GM21717 (cell line): ENCODE data around the gene LLGL2.
"Not testable (repeated sequence)": the region's sequence is repeated elsewhere in the genome, so short reads cannot be mapped to it uniquely, and the experiment has no call there.

Experiments used
- ATAC-seq: cut with Tn5 transposase; IDR thresholded peaks from one replicate; pipeline ENCODE4 v1.9.1; 2021; ENCODE audit warnings: mild to moderate bottlenecking, moderate library complexity; ENCODE audit not compliant: unreplicated experiment

LLGL2 gene, protein sequence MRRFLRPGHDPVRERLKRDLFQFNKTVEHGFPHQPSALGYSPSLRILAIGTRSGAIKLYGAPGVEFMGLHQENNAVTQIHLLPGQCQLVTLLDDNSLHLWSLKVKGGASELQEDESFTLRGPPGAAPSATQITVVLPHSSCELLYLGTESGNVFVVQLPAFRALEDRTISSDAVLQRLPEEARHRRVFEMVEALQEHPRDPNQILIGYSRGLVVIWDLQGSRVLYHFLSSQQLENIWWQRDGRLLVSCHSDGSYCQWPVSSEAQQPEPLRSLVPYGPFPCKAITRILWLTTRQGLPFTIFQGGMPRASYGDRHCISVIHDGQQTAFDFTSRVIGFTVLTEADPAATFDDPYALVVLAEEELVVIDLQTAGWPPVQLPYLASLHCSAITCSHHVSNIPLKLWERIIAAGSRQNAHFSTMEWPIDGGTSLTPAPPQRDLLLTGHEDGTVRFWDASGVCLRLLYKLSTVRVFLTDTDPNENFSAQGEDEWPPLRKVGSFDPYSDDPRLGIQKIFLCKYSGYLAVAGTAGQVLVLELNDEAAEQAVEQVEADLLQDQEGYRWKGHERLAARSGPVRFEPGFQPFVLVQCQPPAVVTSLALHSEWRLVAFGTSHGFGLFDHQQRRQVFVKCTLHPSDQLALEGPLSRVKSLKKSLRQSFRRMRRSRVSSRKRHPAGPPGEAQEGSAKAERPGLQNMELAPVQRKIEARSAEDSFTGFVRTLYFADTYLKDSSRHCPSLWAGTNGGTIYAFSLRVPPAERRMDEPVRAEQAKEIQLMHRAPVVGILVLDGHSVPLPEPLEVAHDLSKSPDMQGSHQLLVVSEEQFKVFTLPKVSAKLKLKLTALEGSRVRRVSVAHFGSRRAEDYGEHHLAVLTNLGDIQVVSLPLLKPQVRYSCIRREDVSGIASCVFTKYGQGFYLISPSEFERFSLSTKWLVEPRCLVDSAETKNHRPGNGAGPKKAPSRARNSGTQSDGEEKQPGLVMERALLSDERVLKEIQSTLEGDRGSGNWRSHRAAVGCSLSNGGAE

GRCh38 chr17:75524970-75525805 lies at the start of gene LLGL2:
Gene LLGL2 (plus strand): TSS chr17:75525697. CDS start chr17:75543427, 17,730 bp downstream.
- ATAC-seq = peak; percentile 66

DNA sequence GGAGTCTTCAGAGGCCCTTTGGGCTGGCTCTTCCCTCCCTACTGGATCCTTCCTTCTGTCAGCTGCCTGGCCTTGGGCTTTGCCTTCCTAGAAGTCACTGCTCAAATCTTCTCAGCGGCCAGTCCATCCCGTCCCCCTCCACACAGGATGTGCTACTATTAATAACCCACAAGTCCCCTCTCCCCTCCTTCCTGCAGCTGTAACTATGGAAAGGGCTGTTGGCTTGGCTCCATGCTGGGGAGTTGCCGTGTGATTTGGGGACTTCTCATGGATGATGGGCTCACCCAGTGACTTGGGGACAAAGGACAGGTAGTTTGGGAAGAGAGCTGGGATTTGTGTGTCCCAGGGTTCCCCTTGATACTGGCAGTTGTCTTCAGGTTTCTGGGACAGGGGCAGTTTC lies 49.6 kb upstream of the LLGL2 start:
- ATAC-seq = no peak

DNA sequence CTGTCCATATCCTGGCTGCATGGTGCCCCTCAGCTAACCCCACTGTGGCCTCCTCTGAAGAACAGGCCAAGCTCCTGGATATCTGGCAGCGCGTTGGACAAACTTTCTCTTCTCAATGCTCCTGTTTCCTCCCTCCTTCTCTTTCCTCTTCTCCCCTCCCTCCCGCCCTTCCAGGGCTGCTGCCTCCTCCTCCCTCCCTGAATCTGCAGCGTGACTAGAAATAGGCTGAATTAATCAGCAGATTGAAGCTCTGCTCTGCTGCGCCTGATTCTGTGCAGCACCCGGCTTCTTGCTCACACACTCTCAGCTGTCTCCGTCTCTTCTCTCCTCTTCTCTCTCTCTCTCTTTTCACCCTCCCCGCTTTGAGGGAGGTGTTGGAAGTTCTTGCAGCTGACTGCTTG lies 49.2 kb upstream of the LLGL2 start:
- ATAC-seq = no peak

GRCh38 chr17:75476752-75477489 lies 48.6 kb upstream of the LLGL2 start:
- ATAC-seq = no peak

DNA sequence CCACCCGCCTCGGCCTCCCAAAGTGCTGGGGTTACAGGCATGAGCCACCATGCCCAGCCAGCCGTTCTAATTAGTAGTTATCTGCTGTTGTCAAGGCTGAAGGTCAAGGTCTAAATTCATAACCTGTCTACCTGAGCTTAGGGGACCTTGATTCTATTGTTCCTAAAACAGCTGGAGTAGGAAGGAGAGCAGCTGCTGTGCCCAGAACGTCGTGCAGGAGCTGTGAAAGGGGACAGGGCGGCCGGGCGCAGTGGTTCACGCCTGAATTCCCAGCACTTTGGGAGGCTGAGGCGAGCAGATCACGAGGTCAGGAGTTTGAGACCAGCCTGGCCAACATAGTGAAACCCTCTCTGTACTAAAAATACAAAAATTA lies 48.0 kb upstream of the LLGL2 start:
- ATAC-seq = not testable (repeated sequence)

DNA sequence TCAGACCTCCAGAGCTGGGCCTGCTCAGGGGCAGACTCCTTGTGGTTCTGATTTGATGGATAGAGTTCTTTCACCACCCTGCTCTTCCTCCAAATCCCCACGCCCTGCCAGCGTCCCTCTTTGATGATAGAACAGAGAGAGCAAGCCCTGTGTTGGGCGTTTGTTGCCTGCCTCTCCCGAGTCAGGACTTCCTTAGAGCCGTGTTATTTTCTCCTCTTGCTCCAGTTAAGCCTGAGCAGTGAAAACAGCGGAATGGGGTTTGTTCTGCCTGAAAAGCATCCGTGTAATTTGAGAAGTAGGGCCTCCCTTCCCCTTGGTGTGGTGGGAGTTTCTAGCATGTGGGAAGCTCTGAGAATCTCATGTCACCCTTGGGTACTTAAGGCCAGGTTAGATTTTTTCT lies 47.0 kb upstream of the LLGL2 start:
- no peak for ATAC-seq

DNA sequence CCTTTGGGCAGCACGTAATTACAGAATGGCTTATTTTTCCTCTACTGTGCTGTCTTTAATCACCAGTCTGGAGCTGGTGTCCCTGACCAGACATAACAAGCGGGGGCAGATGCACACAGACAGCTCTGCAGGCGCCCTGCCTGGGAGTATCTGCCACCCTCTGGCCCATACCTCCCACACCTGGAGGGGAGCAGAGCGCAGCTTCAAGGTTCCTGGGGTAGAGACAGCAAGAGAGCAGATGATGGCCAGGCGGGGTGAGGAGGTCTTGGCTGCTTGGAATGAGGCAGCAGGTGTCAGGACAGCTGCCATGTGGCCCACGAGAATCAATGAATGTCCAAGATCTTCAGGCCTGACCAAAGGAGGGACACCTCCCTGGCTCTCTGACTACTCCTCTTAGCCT lies 45.2 kb upstream of the LLGL2 start:
- no peak for ATAC-seq

GRCh38 chr17:75481194-75482068 lies 44.1 kb upstream of the LLGL2 start:
- ATAC-seq = no peak

DNA sequence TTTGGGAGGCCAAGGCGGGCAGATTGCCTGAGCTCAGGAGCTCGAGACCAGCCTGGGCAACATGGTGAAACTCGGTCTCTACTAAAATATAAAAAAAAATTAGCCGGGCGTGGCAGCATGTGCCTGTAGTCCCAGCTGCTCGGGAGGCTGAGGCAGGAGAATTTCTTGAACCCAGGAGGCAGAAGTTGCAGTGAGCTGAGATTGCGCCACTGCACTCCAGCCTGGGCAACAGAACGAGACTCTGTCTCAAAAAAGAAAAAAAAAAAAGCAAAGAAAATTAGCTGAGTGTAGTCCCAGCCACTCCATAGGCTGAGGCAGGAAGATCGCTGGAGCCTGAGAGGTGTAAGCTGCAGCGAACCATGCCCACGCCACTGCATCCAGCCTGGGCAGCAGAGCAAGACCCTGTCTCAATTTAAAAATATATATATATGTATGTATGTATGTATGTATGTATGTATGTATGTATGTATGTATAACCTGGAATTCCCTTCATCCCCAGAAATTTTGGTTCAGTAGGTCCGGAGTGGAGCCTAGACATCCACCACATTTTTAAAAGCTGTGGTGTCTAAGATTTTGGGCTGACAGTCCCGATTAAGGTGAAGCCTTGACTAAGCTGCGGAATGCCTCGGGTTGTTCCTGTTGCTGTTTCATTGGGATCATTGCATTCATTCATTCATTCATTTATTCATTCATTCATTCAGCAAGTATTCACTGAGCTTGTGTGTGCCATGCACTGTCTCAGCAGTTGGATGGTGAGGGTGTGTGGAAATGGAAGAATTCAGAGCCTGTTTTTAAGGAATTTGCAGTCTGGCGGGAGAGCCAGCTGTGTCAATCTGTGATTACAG lies 43.2 kb upstream of the LLGL2 start:
- no peak for ATAC-seq

DNA sequence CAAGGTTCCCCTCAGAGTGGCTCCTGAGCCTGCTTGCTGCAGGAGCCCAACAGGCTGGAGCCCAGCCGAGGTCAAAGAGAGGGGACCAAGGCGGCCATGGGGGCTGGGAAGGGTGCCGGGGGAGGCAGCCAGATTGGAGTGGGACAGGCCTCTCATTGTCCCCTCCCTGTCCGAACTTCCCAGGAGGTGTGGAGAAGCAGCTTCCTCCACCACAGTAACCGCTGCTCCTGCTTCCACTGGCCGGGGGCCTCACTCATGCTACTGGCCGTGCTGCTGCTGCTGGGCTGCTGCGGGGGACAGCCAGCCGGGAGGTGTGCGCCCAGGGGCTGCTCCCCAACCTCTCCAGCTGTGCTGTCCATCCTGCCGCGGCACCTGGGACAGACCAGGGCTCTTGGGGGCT lies 39.8 kb upstream of the LLGL2 start:
- ATAC-seq = no peak

- no peak for ATAC-seq
These were observed 39.3 kb upstream of the LLGL2 start for GRCh38 chr17:75486151-75486550.

DNA sequence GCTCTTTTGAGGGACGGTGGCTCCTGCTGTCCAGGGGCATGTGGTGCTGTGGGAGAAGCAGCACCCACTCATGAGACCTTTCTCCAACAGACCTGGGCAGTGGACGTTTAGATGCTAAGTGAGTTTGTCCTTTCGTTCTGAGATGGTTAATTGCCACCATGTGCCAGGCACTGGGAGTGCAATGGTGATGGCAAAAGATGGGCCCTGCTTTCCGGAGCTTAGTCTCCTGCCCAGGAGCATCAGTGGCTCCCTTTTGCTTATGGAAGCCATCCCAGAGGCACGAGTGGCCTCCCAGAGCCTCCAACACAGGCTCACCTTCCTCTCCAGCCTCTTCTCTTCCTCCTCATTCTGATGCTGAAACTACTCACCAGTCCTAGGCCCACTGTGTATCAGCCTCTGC lies 38.5 kb upstream of the LLGL2 start:
- ATAC-seq = no peak

DNA sequence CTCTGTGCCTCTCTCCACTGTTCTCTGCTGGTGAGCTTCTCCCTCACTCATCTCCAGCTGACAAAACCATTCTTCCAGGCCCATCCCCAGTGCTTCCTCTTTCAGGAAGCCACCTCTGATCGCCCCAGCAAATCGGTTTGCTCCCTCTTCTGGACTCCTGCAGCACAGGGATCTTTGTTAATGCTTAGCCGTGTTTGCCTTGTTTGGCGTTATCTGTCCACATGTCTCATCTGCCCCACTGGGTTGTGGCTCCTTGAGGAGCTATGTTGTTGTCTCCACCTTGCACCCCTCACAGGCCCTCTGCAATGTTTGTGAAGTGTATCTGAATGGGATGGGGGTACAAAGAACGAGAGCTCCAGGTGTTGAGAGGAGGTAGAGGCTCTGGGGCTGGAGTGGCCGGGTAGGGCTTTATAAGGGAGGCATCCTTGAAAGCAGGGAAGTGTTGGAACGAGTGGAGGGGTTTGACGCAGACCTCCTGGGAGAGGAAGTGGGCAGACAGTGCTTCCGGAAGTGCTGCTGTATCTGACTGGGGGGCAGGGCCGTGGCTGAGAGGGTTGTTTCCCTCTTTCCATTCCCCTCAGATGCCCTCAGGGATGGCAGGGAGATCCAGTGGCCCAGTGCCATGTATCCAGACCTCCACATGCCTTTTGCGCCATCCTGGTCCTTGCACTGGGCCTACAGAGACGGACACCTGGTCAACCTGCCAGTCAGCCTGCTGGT lies 38.0 kb upstream of the LLGL2 start:
- no peak for ATAC-seq

GRCh38 chr17:75488693-75489510 lies 36.6 kb upstream of the LLGL2 start:
- no peak for ATAC-seq

- no peak for ATAC-seq
These were observed 36.0 kb upstream of the LLGL2 start for GRCh38 chr17:75489511-75489955.

DNA sequence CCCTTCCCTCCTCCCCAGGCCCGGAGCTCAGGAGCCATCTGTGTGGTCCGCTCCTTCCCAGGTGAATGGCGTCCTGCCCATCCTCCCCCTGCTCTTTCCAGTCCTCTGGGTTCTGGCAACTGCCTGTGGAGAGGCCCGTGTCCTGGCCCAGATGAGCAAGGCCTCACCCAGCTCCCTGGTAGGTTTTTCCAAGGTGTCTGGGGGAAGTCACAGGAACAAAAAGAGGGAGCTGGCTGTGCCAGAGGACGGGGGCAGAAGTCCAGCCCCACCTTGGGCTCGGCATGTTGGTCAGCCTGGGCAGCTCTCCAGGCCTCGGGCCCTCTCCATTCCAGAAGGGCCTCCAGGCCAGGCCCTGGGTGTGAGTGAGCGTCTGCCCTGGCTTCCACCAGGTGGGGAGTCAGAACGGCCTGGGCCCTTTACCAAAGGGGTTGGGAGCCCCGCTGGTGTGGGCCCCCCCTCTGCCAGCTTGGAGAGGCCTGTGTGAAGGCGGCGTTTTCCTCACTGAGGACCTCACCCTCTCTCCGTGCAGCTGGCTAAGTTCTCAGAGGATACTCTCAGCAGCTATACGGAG lies 35.2 kb upstream of the LLGL2 start:
- no peak for ATAC-seq
